ENCODE results near the gene SRSF1.

- TF ChIP-seq CTCF (IDR thresholded peaks at IDR 0.05 in 8 of 11, conservative IDR thresholded peaks at IDR 0.05 in 3 of 11), result no peak
- no peak for TF ChIP-seq POLR2A (IDR thresholded peaks at IDR 0.05)
- no peak for TF ChIP-seq POLR2AphosphoS5 (IDR thresholded peaks at IDR 0.05)
These were observed 36.5 kb upstream of the SRSF1 start for GRCh38 chr17:58043221-58044181.
